GM10248 (cell line): Measurements from ENCODE around the gene CALN1.

Source experiments
- CTCF ChIA-PET: fragments of 300-600 bp; sonication (Branson Sonifier 250); formaldehyde crosslinking; extraction: SDS; loops from one replicate; lab custom pipeline; 2021; ENCODE audit warnings: antibody characterized with exemption; lab: Yijun Ruan, JAX
- POLR2A ChIA-PET: fragments of 350-650 bp; sonication (Branson Sonifier 250); formaldehyde crosslinking; extraction: SDS; loops from one replicate; lab custom pipeline; 2020; ENCODE audit warnings: antibody characterized with exemption; lab: Yijun Ruan, JAX
- DNase-seq: peaks from one replicate; pipeline ENCODE4 v3.0.0; 2012; ENCODE audit errors: extremely low spot score
- CTCF ChIP-seq: IDR thresholded peaks from 2 replicates; pipeline ENCODE4 v1.5.1; 2012; ENCODE audit warnings: mild to moderate bottlenecking, low read depth; ENCODE audit errors: extremely low read depth, missing control alignments, control extremely low read depth

CALN1 gene

DNA sequence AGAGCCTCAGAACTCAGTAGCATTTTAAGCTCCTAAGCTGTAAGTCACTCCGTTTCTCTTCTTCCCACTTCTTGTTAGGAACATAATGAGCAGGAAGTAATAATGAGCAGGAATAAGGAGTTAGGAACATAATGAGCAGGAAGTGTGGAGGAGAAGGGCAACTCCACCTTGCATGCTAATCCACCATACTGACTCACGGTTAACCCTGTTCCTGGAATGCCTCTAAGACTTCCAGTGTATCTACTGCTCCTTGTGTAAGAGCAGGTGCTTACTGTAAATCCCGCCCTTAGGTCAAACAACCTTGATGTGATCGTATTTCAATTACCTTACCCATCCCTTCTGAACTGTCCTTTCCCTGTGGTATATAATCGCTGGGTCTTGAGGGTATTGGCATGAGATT lies 528.7 kb downstream of the CALN1 start:
- CTCF ChIA-PET = no interaction called here
- no peak for TF ChIP-seq CTCF
- POLR2A ChIA-PET = no interaction called here
- DNase-seq = no peak

- DNase-seq = no peak
- ChIA-PET CTCF (interaction anchor here (1.0 kb wide), 1 partner anchor 17 kb away, joined by 3 read pairs; no protein-coding TSS in a partner anchor), POLR2A (no interaction called here)
- TF ChIP-seq CTCF = no peak
Observed at GRCh38 chr7:71871446-71871845, 540.7 kb downstream of the CALN1 start.

DNA sequence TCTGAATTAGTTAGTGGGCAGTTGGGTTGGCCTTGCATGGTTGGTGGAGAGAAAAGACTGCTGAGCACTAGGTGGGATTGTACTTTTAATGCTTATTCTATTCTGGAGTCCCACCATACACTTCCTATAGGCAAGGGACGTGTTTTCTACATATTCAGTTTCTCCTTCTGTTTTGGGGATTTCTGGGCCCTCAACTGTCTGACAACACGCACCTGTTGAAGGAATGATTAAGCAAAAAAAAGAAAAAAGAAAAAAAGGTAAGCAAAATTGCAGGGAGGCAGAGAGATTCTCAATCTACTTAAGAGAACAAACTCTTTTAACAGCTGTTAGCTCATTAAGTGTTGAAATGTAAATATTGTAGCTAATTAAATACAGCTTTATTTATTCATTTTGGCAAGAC lies 541.3 kb downstream of the CALN1 start:
- ChIA-PET POLR2A (no interaction called here), CTCF (interaction anchor here (1.0 kb wide), 1 partner anchor 16 kb away, joined by 3 read pairs; no protein-coding TSS in a partner anchor)
- TF ChIP-seq CTCF = no peak
- DNase-seq = no peak

DNA sequence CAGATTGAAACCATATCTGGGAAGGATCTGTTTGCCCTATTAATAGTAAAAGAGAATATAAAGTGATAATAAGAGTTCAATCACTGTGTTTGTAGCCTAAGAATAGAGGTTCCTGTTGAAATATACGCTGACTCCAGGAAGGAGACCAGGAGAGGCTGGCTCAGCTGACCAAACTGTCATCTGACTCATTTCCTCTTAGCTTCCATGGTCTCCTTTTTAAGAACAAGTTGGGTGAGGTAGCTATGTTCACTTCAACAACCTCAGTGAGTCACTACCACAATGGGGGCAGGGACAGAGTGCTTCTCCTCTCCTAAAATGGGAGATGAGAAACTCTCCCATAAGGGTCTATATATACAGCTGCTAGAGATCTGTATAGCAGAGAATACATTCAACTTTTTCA lies 543.3 kb downstream of the CALN1 start:
- DNase-seq = no peak
- CTCF ChIA-PET = no interaction called here
- POLR2A ChIA-PET = no interaction called here
- TF ChIP-seq CTCF = no peak

DNA sequence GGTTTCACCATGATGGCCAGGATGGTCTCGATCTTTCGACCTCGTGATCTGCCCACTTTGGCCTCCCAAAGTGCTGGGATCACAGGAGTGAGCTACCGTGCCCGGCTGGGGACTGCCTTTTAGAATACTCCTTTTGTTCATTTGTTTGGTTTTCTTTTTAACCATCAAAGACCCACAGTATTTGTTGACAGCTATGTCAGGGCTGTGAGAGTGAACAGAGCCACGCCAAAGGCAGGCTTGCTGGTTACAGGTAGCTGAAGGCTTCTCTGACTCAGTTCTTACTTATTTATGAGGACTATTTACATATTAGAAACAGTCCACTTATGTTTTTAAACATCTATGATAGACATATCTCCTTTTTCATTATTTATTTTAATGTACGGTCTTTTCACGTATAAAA lies 544.5 kb downstream of the CALN1 start:
- DNase-seq = no peak
- ChIA-PET CTCF (no interaction called here), POLR2A (no interaction called here)
- no peak for TF ChIP-seq CTCF

- ChIA-PET POLR2A (no interaction called here), CTCF (no interaction called here)
- TF ChIP-seq CTCF = no peak
- no peak for DNase-seq
Observed at GRCh38 chr7:71865172-71865571, 547.0 kb downstream of the CALN1 start.

DNA sequence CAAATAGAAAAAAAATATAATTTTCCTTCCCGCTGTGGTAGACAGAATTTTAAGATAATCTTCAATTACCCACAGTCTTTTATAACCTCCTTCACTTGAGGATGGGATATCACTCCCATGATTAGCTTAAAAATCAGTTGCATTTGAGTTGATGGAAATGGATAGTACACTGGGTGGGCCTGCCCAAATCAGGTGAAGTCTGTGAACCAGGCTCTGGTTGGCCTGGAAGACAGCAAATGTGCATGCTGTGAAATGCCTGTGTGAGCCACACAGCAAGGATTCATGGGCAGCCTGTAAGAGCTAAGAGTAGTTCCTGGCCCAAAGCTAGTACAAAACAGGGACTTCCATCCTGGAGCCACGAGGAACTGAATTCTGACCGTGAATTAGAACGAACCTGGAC lies 548.0 kb downstream of the CALN1 start:
- CTCF ChIA-PET = no interaction called here
- no peak for DNase-seq
- POLR2A ChIA-PET = no interaction called here
- TF ChIP-seq CTCF = no peak
